ENCODE data around the gene TJP3. TPM values are rescaled to one million over a fixed set of nuclear protein-coding genes. Genes with fewer than 3 reads are reported as not detected.

Gene TJP3
- total and polyA plus RNA-seq, 2 experiments from 2014 or later: 18.2 to 23.9 TPM

- Histone ChIP-seq H3K4me2 (no peak overlapping the region), H3K36me3 (ENCODE audit: insufficient read depth) (no peaks in the 10 kb centered on the region), H3K79me2 (replicated peaks; ENCODE audit: insufficient read depth) (no peaks in the 10 kb centered on the region), H2AFZ (no peak overlapping the region), H3K4me1 (ENCODE audit: insufficient read depth) (no peaks in the 10 kb centered on the region), H4K20me1 (replicated peaks; ENCODE audit: insufficient read depth) (no peaks in the 10 kb centered on the region; the same call in 1 of the 2 replicates), H3F3A (replicated peaks; ENCODE audit: low read depth) (no peaks in the 10 kb centered on the region), H3K27ac (ENCODE audit: low read depth) (no peak overlapping the region), H3K4me3 (no peak overlapping the region), H3K9me2 (ENCODE audit: insufficient read depth) (no peaks in the 10 kb centered on the region), H3K27me3 (ENCODE audit: insufficient read depth) (no peaks in the 10 kb centered on the region)
- H3K27me3 Mint-ChIP-seq (ENCODE audit: insufficient read depth, low read depth, poor library complexity): peaks cover 14% of the 10 kb centered on the region
- DNase-seq (ENCODE audit: low spot score): no peak
- H3K27ac Mint-ChIP-seq: no peak overlapping the region
- H3K9me3 Mint-ChIP-seq: no peaks in the 10 kb centered on the region
- H3K4me3 Mint-ChIP-seq: no peak overlapping the region
- TF ChIP-seq JUNB (IDR thresholded peaks at IDR 0.05; ENCODE audit: unreplicated experiment) (no peak), EZH2 (IDR thresholded peaks at IDR 0.05; ENCODE audit: low read depth, unreplicated experiment) (no peak), STAT1 (IDR thresholded peaks at IDR 0.05; ENCODE audit: unreplicated experiment) (no peak), ETS1 (IDR thresholded peaks at IDR 0.05) (no peak), NANOG (IDR thresholded peaks at IDR 0.05; ENCODE audit: borderline replicate concordance) (no peak), CREB1 (CRISPR knock-in tag; IDR thresholded peaks at IDR 0.05; ENCODE audit: low read depth) (no peak), REST (IDR thresholded peaks at IDR 0.05; ENCODE audit: unreplicated experiment) (no peak), ZNF462 (CRISPR knock-in tag; IDR thresholded peaks at IDR 0.05) (no peak), CTCF (conservative IDR thresholded peaks at IDR 0.05; ENCODE audit: low read depth in 2 of 2) (no peak), ZNF331 (CRISPR knock-in tag; IDR thresholded peaks at IDR 0.05; ENCODE audit: low read depth) (no peak)
- H3K36me3 Mint-ChIP-seq (ENCODE audit: low read depth): peaks cover 23% of the 10 kb centered on the region
- no peak for ATAC-seq
- H3K4me1 Mint-ChIP-seq: peaks cover 5% of the 10 kb centered on the region; the same call in 1 of the 3 replicates
Measured at GRCh38 chr19:3664879-3665642, 43.1 kb upstream of the TJP3 start.

All from GM23338 (cell line).